ENCODE results near the gene RPTOR.

RPTOR gene

DNA sequence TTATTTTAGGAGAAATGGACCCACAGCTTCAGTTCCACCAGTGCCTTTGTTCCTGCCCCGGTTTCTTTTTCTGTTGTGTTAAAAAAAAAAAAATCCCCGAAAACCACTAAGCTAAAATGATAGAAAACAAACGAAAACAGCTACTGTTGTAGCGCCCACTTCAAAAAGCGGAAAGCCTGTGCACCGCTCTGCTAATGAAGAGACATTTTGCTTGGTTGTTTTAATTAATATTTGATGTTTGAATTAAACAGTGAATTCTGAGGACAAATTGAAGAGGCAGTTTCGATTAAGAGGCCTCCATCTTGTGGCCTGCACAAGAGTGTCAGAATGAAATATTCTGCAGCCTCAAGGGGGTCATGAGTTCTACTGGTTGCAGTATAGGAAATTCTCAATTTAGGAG lies 186.7 kb downstream of the RPTOR start:
- TF ChIP-seq TAF1 (IDR thresholded peaks at IDR 0.05; ENCODE audit: low read depth, low read length) = no peak
- TF ChIP-seq POU2F2 (IDR thresholded peaks at IDR 0.05; ENCODE audit: low read depth, low read length) = no peak
- no peak for TF ChIP-seq PAX5 (IDR thresholded peaks at IDR 0.05; ENCODE audit: insufficient read depth, low read length, severe bottlenecking)
- no peak for TF ChIP-seq SPI1 (IDR thresholded peaks at IDR 0.05; ENCODE audit: low read depth, low read length)
- TF ChIP-seq POLR2A (IDR thresholded peaks at IDR 0.05; ENCODE audit: low read depth, low read length) = no peak
- TF ChIP-seq POLR2AphosphoS5 (IDR thresholded peaks at IDR 0.05; ENCODE audit: low read depth, low read length) = no peak
- DNase-seq (ENCODE audit: insufficient read length, low spot score) = no peak
- no peak for FAIRE-seq

DNA sequence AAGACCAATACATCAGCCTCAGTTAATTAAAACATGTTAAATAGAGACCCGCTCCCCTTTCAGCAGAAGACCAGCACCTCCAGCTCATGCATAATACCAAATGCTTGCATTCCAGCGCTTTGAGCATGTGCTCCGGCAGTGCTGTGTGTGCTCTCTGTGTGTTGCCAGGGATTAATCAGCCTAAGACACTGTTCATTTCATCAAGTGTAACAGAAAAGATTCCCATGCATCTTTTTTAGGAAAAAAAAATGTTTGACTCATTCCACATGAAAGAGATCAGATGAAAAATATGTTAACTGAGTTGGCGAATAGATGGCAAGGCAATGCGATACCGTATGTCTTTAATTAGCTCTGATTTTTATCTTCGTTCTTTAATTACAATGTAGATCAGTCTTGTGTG lies 187.6 kb downstream of the RPTOR start:
- DNase-seq (ENCODE audit: insufficient read length, low spot score) = no peak
- no peak for FAIRE-seq
- TF ChIP-seq POLR2A (IDR thresholded peaks at IDR 0.05; ENCODE audit: low read depth, low read length) = no peak
- no peak for TF ChIP-seq POU2F2 (IDR thresholded peaks at IDR 0.05; ENCODE audit: low read depth, low read length)
- TF ChIP-seq TAF1 (IDR thresholded peaks at IDR 0.05; ENCODE audit: low read depth, low read length) = no peak
- no peak for TF ChIP-seq SPI1 (IDR thresholded peaks at IDR 0.05; ENCODE audit: low read depth, low read length)
- no peak for TF ChIP-seq PAX5 (IDR thresholded peaks at IDR 0.05; ENCODE audit: insufficient read depth, low read length, severe bottlenecking)
- no peak for TF ChIP-seq POLR2AphosphoS5 (IDR thresholded peaks at IDR 0.05; ENCODE audit: low read depth, low read length)

DNA sequence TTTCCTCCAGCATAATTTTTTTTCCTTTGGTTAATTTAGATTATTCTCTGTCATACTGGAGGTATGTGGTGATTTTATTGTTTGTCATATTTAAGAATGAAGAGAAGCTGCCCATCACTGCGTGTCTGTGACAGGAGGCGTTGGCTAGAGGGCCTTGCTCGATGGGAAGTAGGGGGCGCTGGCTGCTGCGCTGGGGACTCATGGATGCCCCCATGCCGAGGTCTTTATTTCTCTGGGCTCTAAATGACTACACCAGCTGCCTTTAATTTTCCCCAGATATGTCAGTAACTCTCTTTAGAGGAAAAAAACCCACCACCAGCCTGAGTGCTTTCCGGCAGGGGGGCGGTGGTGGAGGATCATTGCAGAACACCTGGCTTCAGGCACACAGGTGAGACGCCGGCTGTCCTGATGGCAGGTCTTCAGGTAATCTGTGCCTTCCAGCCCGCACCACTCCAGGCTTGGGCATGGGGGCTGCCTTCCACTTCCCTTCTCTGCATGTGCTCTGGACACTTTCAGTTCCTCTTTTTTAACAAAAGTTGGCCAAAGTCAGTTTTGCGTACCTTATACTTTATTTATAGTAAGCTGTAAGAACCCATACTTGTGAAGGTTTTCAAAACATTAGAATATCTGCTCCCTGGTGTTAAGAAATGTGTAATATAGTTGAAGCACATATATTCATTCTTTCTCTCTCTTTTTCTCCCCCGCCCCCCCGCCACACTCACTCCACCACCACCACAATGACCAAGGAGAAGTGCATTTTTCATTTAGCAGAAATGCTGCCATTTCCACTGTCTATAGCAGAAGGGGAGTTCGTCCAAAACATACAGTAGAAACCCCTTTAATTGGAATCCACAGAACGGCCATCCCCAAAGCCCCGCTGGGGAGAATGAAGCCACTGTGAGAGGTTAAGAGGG lies 192.7 kb downstream of the RPTOR start:
- FAIRE-seq (peak; percentile 90), DNase-seq (ENCODE audit: insufficient read length, low spot score) (peak; percentile 64)
- TF ChIP-seq POU2F2 (IDR thresholded peaks at IDR 0.05; ENCODE audit: low read depth, low read length) = 0 out of 2 replicates have a peak, but pooled peaks have one; percentile 46
- no peak for TF ChIP-seq PAX5 (IDR thresholded peaks at IDR 0.05; ENCODE audit: insufficient read depth, low read length, severe bottlenecking)
- peak; percentile 100 for TF ChIP-seq SPI1 (IDR thresholded peaks at IDR 0.05; ENCODE audit: low read depth, low read length)

DNA sequence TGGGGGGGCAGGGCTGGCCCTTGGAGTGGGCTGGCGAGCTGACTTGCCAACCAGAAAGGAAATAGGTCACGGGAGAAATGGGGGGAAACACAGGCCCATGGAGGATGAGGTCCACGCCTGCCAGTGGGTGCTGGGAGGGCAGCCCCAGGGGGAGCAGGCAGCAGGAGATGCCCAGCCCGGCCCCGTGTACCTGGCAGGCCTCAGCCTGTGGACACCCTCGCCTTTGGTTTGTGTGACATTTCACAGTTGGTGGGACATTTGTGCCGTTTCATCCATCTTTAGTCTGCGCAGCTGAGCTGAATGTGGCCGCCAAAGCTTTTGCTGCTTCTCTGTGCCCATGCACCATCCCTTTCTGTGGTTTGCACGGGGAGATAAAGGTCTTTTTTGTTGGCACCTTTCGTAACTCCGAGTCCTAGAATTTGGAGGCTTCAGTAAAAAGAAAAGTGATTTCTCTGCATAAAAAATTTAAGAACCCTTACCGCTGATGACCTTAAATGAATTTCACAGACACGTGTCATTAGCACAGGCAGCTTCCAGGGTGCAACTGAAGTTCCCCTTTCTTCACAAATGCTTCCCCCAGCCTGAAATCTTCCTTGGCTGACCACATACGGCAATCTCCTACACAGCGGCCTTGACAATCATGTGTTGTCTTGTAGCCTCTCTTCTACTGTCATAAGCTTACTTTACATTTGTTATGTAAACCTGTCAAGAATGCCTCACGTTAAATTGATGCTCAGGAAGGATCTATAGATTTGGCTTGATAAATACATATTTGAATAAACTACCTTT lies 193.6 kb downstream of the RPTOR start:
- DNase-seq (ENCODE audit: insufficient read length, low spot score) = no peak
- FAIRE-seq = peak; percentile 58
- no peak for TF ChIP-seq PAX5 (IDR thresholded peaks at IDR 0.05; ENCODE audit: insufficient read depth, low read length, severe bottlenecking)
- TF ChIP-seq POLR2A (IDR thresholded peaks at IDR 0.05; ENCODE audit: low read depth, low read length) = no peak
- TF ChIP-seq TAF1 (IDR thresholded peaks at IDR 0.05; ENCODE audit: low read depth, low read length) = 0 out of 2 replicates have a peak, but pooled peaks have one; percentile 18
- TF ChIP-seq SPI1 (IDR thresholded peaks at IDR 0.05; ENCODE audit: low read depth, low read length) = no peak
- TF ChIP-seq POU2F2 (IDR thresholded peaks at IDR 0.05; ENCODE audit: low read depth, low read length) = 0 out of 2 replicates have a peak, but pooled peaks have one; percentile 39
- no peak for TF ChIP-seq POLR2AphosphoS5 (IDR thresholded peaks at IDR 0.05; ENCODE audit: low read depth, low read length)

DNA sequence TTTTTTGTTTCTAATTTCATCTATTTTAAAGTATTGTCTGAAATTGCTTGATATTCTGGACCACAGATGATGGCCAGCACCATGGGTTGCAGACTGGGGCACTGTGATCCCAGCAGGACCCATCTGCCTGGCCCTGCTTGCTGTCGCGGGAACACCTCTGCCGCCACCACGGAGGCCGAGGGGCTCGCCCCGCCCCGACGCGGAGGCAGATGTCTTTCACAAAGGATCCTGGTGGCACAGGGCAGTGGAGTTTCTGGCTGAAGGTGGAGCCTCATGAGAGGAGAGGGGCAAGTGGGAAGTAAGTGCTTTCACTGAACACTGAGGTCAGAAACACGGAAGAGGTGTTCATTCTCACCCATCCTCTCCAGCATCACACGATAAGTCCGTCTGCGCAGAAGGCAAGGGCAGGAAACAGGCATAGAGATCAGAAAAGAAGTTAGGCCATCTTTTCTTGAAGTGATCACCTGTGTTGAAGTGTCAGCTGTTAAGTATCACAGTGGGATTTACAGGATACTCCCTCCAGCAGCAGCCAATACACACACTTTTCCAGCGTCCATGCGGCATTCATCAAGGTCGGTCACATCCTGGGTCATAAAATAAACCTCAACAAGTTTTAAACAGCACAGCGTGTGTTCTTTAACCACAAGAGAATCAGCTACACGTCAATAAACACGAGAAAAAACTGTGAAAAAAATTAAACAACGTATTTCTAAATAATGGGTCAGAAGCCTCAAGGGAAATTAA lies 194.5 kb downstream of the RPTOR start:
- TF ChIP-seq POLR2A (IDR thresholded peaks at IDR 0.05; ENCODE audit: low read depth, low read length) = no peak
- no peak for TF ChIP-seq SPI1 (IDR thresholded peaks at IDR 0.05; ENCODE audit: low read depth, low read length)
- no peak for TF ChIP-seq PAX5 (IDR thresholded peaks at IDR 0.05; ENCODE audit: insufficient read depth, low read length, severe bottlenecking)
- no peak for TF ChIP-seq TAF1 (IDR thresholded peaks at IDR 0.05; ENCODE audit: low read depth, low read length)
- no peak for DNase-seq (ENCODE audit: insufficient read length, low spot score)
- FAIRE-seq = peak; percentile 71

DNA sequence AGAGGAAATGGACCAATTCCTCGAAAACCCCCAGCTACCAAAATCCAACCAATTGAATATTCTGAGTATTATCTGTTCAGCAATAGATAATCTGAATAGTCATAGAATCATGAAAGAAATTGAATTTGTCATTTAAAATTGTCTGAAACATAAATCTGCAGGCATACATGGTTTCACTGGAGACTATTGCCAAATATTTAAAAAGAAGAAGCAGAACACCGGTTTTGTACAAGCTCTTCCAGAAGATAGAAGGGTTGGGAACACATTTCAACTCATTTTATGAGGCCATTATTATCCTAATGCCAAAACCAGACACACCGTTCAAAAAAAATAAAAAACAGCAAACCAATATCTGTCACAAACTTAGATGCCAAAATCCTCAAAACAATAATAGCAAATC lies 195.5 kb downstream of the RPTOR start:
- DNase-seq (ENCODE audit: insufficient read length, low spot score) (no peak), FAIRE-seq (no peak)

DNA sequence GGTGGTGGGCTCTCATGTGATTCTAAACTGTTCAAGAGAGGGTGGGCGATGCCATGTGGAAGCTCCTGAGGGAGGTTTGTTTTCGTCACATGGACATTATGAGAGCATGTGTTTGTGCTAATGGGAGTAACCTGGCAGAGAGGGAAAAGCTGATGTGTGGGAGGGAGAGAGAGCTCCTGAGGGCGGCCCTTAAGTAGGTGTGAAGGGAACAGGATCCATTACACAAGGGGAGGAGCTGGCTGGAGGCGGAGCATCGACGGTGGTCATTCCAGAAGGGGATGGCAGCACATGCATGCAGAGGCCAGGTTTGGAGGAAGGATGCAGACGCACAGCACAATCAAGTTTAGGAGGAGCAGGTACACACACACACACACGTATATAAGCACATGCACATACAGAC lies 197.5 kb downstream of the RPTOR start:
- no peak for TF ChIP-seq POU2F2 (IDR thresholded peaks at IDR 0.05; ENCODE audit: low read depth, low read length)
- no peak for TF ChIP-seq TAF1 (IDR thresholded peaks at IDR 0.05; ENCODE audit: low read depth, low read length)
- TF ChIP-seq POLR2AphosphoS5 (IDR thresholded peaks at IDR 0.05; ENCODE audit: low read depth, low read length) = no peak
- TF ChIP-seq POLR2A (IDR thresholded peaks at IDR 0.05; ENCODE audit: low read depth, low read length) = no peak
- no peak for TF ChIP-seq PAX5 (IDR thresholded peaks at IDR 0.05; ENCODE audit: insufficient read depth, low read length, severe bottlenecking)
- TF ChIP-seq SPI1 (IDR thresholded peaks at IDR 0.05; ENCODE audit: low read depth, low read length) = no peak
- FAIRE-seq (no peak), DNase-seq (ENCODE audit: insufficient read length, low spot score) (no peak)

More for the DNA sequence above, 195.5 kb downstream of the RPTOR start:
- TF ChIP-seq POLR2AphosphoS5 (IDR thresholded peaks at IDR 0.05; ENCODE audit: low read depth, low read length) = no peak
- TF ChIP-seq POU2F2 (IDR thresholded peaks at IDR 0.05; ENCODE audit: low read depth, low read length) = no peak
- no peak for TF ChIP-seq TAF1 (IDR thresholded peaks at IDR 0.05; ENCODE audit: low read depth, low read length)
- TF ChIP-seq PAX5 (IDR thresholded peaks at IDR 0.05; ENCODE audit: insufficient read depth, low read length, severe bottlenecking) = no peak
- TF ChIP-seq POLR2A (IDR thresholded peaks at IDR 0.05; ENCODE audit: low read depth, low read length) = no peak
- TF ChIP-seq SPI1 (IDR thresholded peaks at IDR 0.05; ENCODE audit: low read depth, low read length) = no peak

DNA sequence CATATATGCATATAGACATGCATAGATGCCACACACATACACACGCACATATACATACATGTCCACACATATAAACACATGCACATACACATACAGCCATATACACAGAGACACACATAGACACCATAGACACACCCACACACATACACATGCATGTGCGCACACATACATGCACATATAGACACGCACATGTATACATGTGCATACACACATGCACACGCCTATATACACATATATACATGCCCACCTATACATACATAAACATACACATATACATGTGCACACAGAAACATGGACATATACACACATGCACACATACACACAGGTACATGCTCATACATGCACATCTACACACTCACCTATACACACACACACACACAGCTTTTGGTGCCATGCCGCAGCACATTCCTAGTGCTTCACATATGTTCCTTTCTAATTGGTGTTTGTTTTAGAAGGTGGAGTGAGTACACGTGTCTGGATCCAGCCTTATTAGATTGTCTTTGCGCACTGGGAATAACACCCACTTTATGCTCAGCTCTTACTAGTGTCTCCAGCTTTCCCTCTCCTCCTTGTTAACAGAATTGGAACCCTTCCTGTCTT lies 198.0 kb downstream of the RPTOR start:
- TF ChIP-seq PAX5 (IDR thresholded peaks at IDR 0.05; ENCODE audit: insufficient read depth, low read length, severe bottlenecking) (no peak), TAF1 (IDR thresholded peaks at IDR 0.05; ENCODE audit: low read depth, low read length) (no peak), POLR2A (IDR thresholded peaks at IDR 0.05; ENCODE audit: low read depth, low read length) (no peak), POLR2AphosphoS5 (IDR thresholded peaks at IDR 0.05; ENCODE audit: low read depth, low read length) (no peak), POU2F2 (IDR thresholded peaks at IDR 0.05; ENCODE audit: low read depth, low read length) (no peak), SPI1 (IDR thresholded peaks at IDR 0.05; ENCODE audit: low read depth, low read length) (no peak)
- DNase-seq (ENCODE audit: insufficient read length, low spot score) = no peak
- FAIRE-seq = no peak

All from GM12891 (cell line).